ENCODE results near the gene ROBO4.

The ROBO4 gene

DNA sequence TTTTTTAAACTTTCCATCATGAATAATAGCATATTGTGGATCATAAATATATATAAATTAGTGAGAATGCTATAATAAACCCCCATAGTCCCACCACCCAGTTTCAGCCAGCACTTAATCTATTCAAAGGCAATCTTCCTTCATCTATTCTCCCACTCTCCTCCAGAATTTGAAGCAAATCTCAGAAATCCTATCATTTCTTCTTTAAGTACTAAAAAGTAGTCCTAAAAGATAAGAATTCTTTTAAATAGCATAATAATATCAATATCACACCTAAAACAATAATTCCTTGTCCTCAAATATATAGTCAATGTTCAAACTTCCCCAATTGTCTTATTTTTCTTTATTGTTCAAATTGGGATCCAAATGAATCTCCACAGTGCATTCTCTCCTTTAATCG, 57.0 kb downstream of the ROBO4 start:
- no peak for DNase-seq (ENCODE audit: low spot score)

DNA sequence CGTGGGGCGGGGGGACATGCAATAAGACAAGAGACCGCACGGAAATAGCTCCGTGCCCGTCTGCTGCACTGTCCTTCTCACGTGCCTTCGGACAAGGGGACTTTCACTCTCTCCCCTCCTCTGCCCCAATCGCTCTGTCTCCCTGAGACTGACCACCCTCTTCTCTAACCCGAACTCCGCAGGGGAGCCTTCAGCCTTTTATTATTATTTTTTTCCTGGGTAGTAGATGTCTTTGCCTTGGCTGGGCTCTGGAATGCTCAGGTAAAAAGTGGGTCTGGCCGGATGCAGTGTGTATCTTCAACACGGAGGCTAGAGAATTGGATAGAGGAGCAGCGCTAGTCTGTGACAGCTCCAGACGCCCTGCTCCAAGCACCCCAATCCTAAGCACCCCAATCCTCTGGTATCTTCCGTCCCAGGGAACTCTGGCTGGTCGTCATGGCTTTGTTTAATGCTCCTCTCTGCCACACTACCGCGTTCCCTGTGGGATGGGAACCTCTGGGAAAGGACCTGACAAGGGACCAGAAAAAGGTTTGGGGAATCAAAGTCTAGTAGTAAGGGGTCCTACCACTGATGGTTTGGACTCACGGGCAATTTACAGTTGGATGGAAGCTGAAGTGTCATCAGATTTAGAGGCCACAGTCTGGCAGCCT, 57.6 kb downstream of the ROBO4 start:
- no peak for DNase-seq (ENCODE audit: low spot score)

DNA sequence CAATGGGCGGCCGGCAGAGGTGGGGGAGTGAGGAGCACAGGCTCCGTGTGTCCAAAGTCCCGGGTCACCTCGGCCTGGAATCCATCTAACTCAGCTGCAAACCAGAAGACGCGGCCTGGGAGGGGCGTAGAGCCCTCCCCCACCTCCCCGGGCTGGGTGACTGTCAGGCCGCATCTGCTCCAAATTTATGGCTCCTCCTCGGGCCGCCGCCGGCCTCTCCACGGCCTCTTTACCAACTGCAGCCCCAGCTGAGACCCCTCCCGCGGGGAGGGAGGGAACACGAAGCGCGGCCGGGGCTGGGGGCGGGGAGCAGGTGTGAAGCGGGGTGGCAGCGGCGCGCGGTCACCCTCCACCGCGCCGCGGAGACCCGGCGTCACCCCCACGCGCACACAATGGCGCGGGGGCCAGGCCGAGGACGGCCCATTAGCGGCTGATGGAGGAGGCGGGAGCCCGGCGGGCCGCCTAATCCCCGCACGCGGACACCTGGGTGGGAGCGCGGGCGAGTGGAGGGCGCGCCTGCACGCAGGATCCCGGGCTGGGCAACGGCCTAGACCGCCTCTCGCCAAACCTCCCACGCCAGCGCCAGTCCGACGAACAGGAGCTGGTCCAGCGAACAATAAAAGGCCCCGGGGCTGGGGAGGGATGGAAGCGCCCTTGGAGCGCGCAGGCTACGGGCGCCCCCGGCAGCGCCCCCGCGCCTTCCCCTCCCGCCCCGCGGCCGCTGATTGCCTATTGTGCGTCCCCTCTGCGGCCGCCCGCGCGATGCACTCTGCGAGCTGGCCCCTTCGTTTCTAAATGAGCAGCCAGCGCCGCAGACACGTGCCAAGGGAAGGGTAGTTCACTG, 58.3 kb downstream of the ROBO4 start:
- peak; percentile 38 for DNase-seq (ENCODE audit: low spot score)

DNA sequence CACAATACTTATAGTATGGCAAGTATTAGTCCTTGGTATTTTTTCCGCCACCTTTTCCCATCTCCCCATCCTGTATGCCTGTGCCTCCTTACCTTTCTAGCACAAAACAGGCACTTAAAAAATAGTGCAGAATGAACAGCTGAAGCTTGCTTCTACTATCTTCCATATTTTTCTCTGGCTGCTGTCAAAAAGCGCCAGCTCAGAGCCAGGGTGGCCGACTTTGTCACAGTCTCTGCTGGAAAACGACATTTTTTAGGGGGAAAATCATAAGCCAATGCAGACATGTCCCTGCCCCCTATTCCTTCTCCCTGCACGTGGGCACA, 58.9 kb downstream of the ROBO4 start:
- no peak for DNase-seq (ENCODE audit: low spot score)

GRCh38 chr11:124837491-124837856, 60.2 kb downstream of the ROBO4 start:
- peak; percentile 77 for DNase-seq (ENCODE audit: low spot score)

DNA sequence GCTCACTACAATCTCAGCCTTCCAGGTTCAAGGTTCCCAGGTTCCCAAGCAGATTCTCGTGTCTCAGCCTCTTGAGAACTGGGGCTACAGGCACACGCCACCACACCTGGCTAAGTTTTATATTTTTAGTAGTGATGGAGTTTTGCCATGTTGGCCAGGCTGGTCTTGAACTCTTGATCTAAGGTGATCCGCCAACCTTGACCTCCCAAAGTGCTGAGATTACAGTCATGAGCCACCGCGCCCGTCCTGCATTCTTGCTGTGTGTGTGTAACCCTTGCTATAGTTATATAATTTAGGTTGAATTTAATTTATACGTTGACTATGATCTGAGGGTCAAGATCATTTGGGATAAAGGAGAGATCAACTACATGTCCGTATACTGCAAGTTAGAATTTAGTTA, 61.7 kb downstream of the ROBO4 start:
- no peak for DNase-seq (ENCODE audit: low spot score)

DNA sequence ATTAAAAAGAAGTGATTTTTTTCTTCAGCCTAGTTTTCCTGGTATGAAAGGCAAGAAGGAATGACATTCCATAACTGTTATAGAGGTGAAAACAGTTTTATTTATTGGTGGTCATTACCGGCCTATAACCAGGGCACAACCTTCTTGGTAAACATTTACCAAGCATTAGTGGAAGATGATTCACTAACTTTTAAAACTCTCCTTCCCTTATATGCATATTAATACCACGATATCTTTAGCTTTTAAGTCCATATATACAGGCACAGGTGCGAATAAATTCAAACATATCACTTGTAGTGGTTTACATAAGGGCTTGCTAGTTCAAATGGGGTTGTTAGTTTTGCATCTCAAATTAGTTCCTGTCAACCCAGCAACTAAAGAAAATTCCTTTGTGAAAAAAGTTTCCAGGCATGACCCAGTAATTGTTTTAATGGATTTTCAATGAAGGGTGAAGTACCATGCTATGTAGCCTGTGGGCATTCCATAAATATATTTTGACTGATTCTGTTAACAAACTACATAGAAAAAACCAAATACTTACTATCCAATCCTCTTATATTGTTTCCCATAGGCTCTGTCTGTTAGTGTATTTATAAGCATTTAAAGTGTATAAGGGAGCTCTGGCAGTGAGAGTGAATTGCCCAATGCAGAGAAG, 63.0 kb downstream of the ROBO4 start:
- no peak for DNase-seq (ENCODE audit: low spot score)
